Measurements from ENCODE around the gene VDAC1.

VDAC1 gene

GRCh38 chr5:134046801-134047686, 42.3 kb upstream of the VDAC1 start:
- TF ChIP-seq CTCF (IDR thresholded peaks at IDR 0.05; ENCODE audit: low read depth, low read length, missing control alignments), result no peak
- no peak overlapping the region for H3K4me3 ChIP-seq (replicated peaks; ENCODE audit: low read depth, low read length)
- no peak for DNase-seq (ENCODE audit: extremely low read depth, low read depth)

- TF ChIP-seq CTCF (IDR thresholded peaks at IDR 0.05; ENCODE audit: low read depth, low read length, missing control alignments), result no peak
- no peak overlapping the region for H3K4me3 ChIP-seq (replicated peaks; ENCODE audit: low read depth, low read length)
Measured at GRCh38 chr5:134046330-134046729, 41.6 kb upstream of the VDAC1 start.

GRCh38 chr5:134043793-134044792, 39.3 kb upstream of the VDAC1 start:
- TF ChIP-seq CTCF (IDR thresholded peaks at IDR 0.05; ENCODE audit: low read depth, low read length, missing control alignments), result no peak
- DNase-seq (ENCODE audit: extremely low read depth, low read depth), result no peak
- no peak overlapping the region for H3K4me3 ChIP-seq (replicated peaks; ENCODE audit: low read depth, low read length)

More at GRCh38 chr5:134046330-134046729, 41.6 kb upstream of the VDAC1 start:
- DNase-seq (ENCODE audit: extremely low read depth, low read depth), result no peak

GRCh38 chr5:134041570-134042411, 37.0 kb upstream of the VDAC1 start:
- no peak for DNase-seq (ENCODE audit: extremely low read depth, low read depth)
- no peak for TF ChIP-seq CTCF (IDR thresholded peaks at IDR 0.05; ENCODE audit: low read depth, low read length, missing control alignments)
- H3K4me3 ChIP-seq (replicated peaks; ENCODE audit: low read depth, low read length), result no peak overlapping the region

GRCh38 chr5:134038138-134038537, 33.4 kb upstream of the VDAC1 start:
- no peak for TF ChIP-seq CTCF (IDR thresholded peaks at IDR 0.05; ENCODE audit: low read depth, low read length, missing control alignments)
- DNase-seq (ENCODE audit: extremely low read depth, low read depth), result no peak
- H3K4me3 ChIP-seq (replicated peaks; ENCODE audit: low read depth, low read length), result no peak overlapping the region

GRCh38 chr5:134037160-134037559, 32.4 kb upstream of the VDAC1 start:
- no peak for TF ChIP-seq CTCF (IDR thresholded peaks at IDR 0.05; ENCODE audit: low read depth, low read length, missing control alignments)
- no peak for DNase-seq (ENCODE audit: extremely low read depth, low read depth)

More at GRCh38 chr5:134037160-134037559, 32.4 kb upstream of the VDAC1 start:
- no peak overlapping the region for H3K4me3 ChIP-seq (replicated peaks; ENCODE audit: low read depth, low read length)
